SK-N-MC (cell line): ENCODE results near the gene VNN1.
"Not testable (repeated sequence)": the region's sequence is repeated elsewhere in the genome, so short reads cannot be mapped to it uniquely, and the experiment has no call there.

ENCODE experiments used
- DNase-seq: peaks from one replicate; pipeline ENCODE4 v3.0.0-alpha.2; 2011; ENCODE audit warnings: low read depth, low spot score
- H3K27ac ChIP-seq: fragments of 200-600 bp; sonication (generic); 2 replicates; pipeline ENCODE4 v1.5.1; 2016; ENCODE audit warnings: mixed run types
- H3K36me3 ChIP-seq: fragments of 200-600 bp; sonication (generic); 2 replicates; pipeline ENCODE4 v1.6.1; 2017; ENCODE audit warnings: antibody characterized with exemption, low read length, mixed read lengths; ENCODE audit not compliant: insufficient read depth
- H3K4me3 ChIP-seq: fragments of 200-600 bp; sonication (generic); 2 replicates; pipeline ENCODE4 v1.5.1; 2016
- H3K9ac ChIP-seq: fragments of 200-600 bp; sonication (generic); 2 replicates; pipeline ENCODE4 v1.8.0; 2017; ENCODE audit warnings: mixed run types, mixed read lengths; ENCODE audit not compliant: insufficient read length
- H3K9me3 ChIP-seq: fragments of 200-600 bp; sonication (generic); 2 replicates; pipeline ENCODE4 v1.6.1; 2017; ENCODE audit warnings: low read depth, mild to moderate bottlenecking, antibody characterized with exemption, low read length, moderate library complexity, mixed read lengths
- EZH2 ChIP-seq: fragments of 200-600 bp; sonication (generic); IDR thresholded peaks from one replicate; pipeline ENCODE4 v1.6.1; 2017; ENCODE audit warnings: antibody characterized with exemption
- FOXP2 ChIP-seq: optimal IDR thresholded peaks from 2 replicates; pipeline ENCODE3; 2011; ENCODE audit warnings: mild to moderate bottlenecking, moderate library complexity; ENCODE audit not compliant: insufficient read depth; ENCODE audit errors: extremely low read length, control extremely low read depth
- POLR2AphosphoS5 ChIP-seq: IDR thresholded peaks from 2 replicates; pipeline ENCODE4 v1.6.1; 2012; ENCODE audit warnings: mild to moderate bottlenecking, low read depth, low read length, borderline replicate concordance

VNN1 gene

GRCh38 chr6:132650429-132650828 is 63.4 kb downstream of the VNN1 start:
- Histone ChIP-seq H3K4me3 (no peak overlapping the region), H3K9me3 (no peaks in the 10 kb centered on the region), H3K27ac (no peak overlapping the region), H3K36me3 (no peaks in the 10 kb centered on the region), H3K9ac (no peak overlapping the region)
- DNase-seq: no peak
- TF ChIP-seq EZH2 (no peak), FOXP2 (no peak), POLR2AphosphoS5 (no peak)

DNA sequence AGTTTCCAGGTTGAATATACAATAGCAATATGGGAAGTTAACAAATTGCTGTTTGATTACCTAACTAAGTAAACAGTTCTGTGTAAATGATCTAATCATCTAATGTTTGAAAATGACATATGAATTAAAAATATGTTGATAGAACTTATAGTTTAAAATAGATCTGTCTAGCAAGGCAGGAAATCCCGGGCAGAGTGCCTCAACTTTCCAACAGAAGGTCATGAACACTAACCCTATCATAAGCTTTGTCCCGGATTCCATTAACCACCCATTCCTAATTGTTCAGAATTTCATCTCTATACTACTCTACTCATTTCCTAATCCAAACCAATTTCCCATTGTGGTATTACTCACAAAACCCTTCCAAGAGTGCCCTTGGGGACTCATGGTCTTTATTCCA is 65.0 kb downstream of the VNN1 start:
- DNase-seq: no peak
- Histone ChIP-seq H3K27ac (no peak overlapping the region), H3K9ac (no peak overlapping the region), H3K4me3 (no peak overlapping the region), H3K36me3 (no peaks in the 10 kb centered on the region), H3K9me3 (no peaks in the 10 kb centered on the region)
- TF ChIP-seq EZH2: no peak
- TF ChIP-seq POLR2AphosphoS5: no peak
- no peak for TF ChIP-seq FOXP2

DNA sequence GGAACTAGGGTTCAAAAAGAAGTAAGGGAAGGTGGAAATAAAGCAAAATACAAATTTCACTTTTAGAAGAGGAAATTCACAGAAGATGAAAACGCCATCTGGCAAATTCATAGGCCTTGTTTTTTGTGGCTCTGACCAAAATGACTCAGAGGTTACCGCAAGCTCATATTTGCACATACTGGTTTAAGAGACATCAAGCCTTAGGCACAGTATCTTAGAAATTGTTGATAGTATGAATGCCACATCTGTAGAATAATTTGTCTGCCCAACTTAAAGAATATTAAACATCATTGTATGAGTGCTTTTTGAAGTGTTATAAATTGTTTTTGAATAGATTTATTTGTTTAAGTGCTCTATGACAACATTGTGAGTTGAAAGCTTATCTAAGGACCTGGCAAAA is 65.5 kb downstream of the VNN1 start:
- H3K9me3 ChIP-seq: no peaks in the 10 kb centered on the region
- no peak for TF ChIP-seq POLR2AphosphoS5
- DNase-seq: no peak

GRCh38 chr6:132643547-132643946 is 70.3 kb downstream of the VNN1 start:
- Histone ChIP-seq H3K4me3 (no peak overlapping the region), H3K36me3 (no peaks in the 10 kb centered on the region)
- TF ChIP-seq EZH2 (no peak), FOXP2 (no peak), POLR2AphosphoS5 (no peak)

More for the DNA sequence above, 65.5 kb downstream of the VNN1 start:
- no peak overlapping the region for H3K4me3 ChIP-seq
- no peak overlapping the region for H3K27ac ChIP-seq
- no peak overlapping the region for H3K9ac ChIP-seq
- no peaks in the 10 kb centered on the region for H3K36me3 ChIP-seq

DNA sequence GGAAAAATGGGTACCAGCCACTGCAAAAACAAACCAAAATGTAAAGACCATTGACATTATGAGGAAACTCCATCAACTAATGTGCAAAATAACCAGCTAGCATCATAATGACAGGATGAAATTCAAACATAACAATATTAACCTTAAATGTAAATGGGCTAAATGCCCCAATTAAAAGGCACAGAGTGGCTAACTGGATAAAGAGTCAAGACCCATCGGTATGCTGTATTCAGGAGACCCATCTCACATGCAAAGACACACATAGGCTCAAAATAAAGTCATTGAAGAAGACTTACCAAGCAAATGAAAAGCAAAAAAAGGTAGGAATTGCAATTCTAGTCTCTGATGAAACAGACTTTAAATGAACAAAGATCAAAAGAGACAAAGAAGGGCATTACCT is 76.7 kb downstream of the VNN1 start:
- DNase-seq, H3K4me3 ChIP-seq, H3K27ac ChIP-seq: not testable (repeated sequence)

More at GRCh38 chr6:132643547-132643946, 70.3 kb downstream of the VNN1 start:
- DNase-seq: no peak
- H3K9ac ChIP-seq: no peak overlapping the region
- no peaks in the 10 kb centered on the region for H3K9me3 ChIP-seq
- H3K27ac ChIP-seq: no peak overlapping the region

DNA sequence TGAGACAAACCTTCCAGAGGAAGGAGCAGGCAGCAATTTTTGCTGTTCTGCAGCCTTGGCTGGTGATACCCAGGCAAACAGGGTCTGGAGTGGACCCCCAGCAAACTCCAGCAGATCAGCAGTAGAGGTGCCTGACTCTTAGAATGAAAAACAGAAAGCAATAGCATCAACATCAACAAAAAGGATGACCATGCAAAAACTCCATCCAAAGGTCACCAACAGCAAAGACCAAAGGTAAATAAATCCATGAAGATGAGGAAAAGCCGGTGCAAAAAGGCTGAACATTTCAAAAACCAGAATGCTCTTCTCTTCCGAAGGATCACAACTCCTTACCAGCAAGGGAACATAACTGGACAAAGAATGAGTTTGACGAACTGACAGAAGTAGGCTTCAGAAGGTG is 77.9 kb downstream of the VNN1 start:
- H3K36me3 ChIP-seq, H3K27ac ChIP-seq, H3K9ac ChIP-seq, H3K4me3 ChIP-seq, DNase-seq, H3K9me3 ChIP-seq: not testable (repeated sequence)

More for the DNA sequence above, 76.7 kb downstream of the VNN1 start:
- H3K9me3 ChIP-seq, H3K9ac ChIP-seq, H3K36me3 ChIP-seq: not testable (repeated sequence)

DNA sequence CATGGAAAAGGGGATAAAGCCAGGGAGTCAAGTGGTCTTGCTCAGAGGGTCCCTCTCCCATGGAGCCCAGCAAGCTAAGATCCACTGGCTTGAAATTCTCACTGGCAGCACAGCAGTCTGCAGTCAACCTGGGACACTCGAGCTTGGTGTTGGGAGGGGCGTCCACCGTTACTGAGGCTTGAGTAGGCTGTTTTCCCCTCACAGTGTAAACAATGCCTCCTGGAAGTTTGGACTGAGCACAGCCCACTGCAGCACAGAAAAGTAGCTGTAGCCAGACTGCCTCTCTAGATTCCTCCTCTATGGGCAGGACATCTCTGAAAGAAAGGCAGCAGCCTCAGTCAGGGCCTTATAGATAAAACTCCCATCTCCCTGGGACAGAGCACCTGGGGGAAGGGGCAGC is 78.6 kb downstream of the VNN1 start:
- H3K9ac ChIP-seq, H3K36me3 ChIP-seq, H3K27ac ChIP-seq, H3K9me3 ChIP-seq, DNase-seq, H3K4me3 ChIP-seq: not testable (repeated sequence)

GRCh38 chr6:132634796-132635195 is 79.1 kb downstream of the VNN1 start:
- Histone ChIP-seq H3K9me3 (no peaks in the 10 kb centered on the region), H3K9ac (no peak overlapping the region), H3K27ac (no peak overlapping the region), H3K4me3 (no peak overlapping the region), H3K36me3 (no peaks in the 10 kb centered on the region)
- TF ChIP-seq EZH2 (no peak), POLR2AphosphoS5 (no peak), FOXP2 (no peak)
- DNase-seq: no peak

- Histone ChIP-seq H3K9me3 (no peaks in the 10 kb centered on the region), H3K36me3 (no peaks in the 10 kb centered on the region), H3K27ac (no peak overlapping the region), H3K9ac (no peak overlapping the region), H3K4me3 (no peak overlapping the region)
- no peak for TF ChIP-seq POLR2AphosphoS5
- no peak for TF ChIP-seq EZH2
- TF ChIP-seq FOXP2: no peak
- DNase-seq: no peak
Measured at GRCh38 chr6:132633362-132633761, 80.5 kb downstream of the VNN1 start.
